Right hindlimb (tissue), 1 donor: ENCODE measurements around the gene TMEM106C.

Experiments
- DNase-seq: peaks from one replicate; pipeline ENCODE4 v3.0.0-alpha.2; 2018

TMEM106C gene

GRCh38 chr12:48017921-48018617 lies 54.7 kb downstream of the TMEM106C start:
- DNase-seq, result no peak
